IPS-15b (cell line): ENCODE results near the gene SRF.

Experiments
- H3K27me3 ChIP-seq: one replicate; pipeline ENCODE4 v1.6.1; 2013; ENCODE audit warnings: low read length; ENCODE audit not compliant: control insufficient read depth, insufficient read depth
- H3K36me3 ChIP-seq: one replicate; pipeline ENCODE4 v1.6.1; 2013; ENCODE audit warnings: low read length; ENCODE audit not compliant: control insufficient read depth, insufficient read depth
- H3K4me1 ChIP-seq: one replicate; pipeline ENCODE4 v1.6.1; 2013; ENCODE audit warnings: mild to moderate bottlenecking, low read length; ENCODE audit not compliant: control insufficient read depth, insufficient read depth
- H3K4me3 ChIP-seq: one replicate; pipeline ENCODE4 v1.5.1; 2013; ENCODE audit warnings: low read depth, low read length
- H3K9ac ChIP-seq: one replicate; pipeline ENCODE4 v1.6.1; 2013; ENCODE audit warnings: low read depth, mild to moderate bottlenecking, low read length
- H3K9me3 ChIP-seq: one replicate; pipeline ENCODE4 v1.6.1; 2013; ENCODE audit warnings: mild to moderate bottlenecking, low read length; ENCODE audit not compliant: control insufficient read depth, insufficient read depth

Gene SRF

DNA sequence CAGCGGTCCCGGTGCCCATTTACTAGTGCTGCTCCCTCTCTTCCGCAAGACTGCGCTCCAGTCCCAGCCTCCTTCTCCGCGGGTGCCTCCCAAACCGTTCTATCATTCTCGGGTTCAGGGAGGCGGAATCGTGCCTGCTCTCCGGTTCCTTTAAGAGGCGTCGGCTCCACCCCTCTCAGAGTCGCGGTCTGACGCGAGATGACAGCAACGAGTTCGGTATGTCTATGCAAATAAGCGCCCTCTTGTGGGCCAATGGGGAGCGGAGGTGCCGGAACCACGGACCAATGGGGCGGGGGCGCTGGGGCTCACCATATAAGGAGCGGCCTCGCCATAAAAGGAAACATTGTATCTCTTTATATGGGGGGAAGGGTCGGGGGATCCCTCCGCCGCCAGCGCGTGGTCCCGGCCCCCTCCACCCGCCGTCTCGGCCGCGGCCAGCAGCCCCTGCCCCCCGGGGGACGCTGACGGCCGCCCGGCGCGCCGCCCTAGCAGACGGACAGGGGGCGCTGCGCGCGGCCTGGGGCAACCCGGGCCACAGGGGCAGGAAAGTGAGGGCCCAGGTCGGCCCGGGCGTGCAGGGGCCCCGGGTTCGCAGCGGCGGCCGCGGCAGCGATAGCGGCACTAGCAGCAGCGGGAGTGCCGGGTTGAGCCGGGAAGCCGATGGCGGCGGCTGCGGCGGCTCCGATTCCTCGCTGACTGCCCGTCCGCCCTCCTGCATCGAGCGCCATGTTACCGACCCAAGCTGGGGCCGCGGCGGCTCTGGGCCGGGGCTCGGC is at the start of gene SRF:
SRF (plus strand) TSS at position 339 of the 776 bp plus-strand sequence; CDS start at position 727, 388 bp downstream.
- Histone ChIP-seq H3K36me3 (peaks cover 8% of the 10 kb centered on the region), H3K27me3 (peaks cover 10% of the 10 kb centered on the region), H3K4me3 (peak within 1 kb of the TSS; percentile 91), H3K9ac (peak within 1 kb of the TSS; percentile 67), H3K4me1 (peaks cover 10% of the 10 kb centered on the region), H3K9me3 (no peaks in the 10 kb centered on the region)

GRCh38 chr6:43122146-43122545 is 48.9 kb upstream of the SRF start:
- Histone ChIP-seq H3K27me3 (no peaks in the 10 kb centered on the region), H3K36me3 (no peaks in the 10 kb centered on the region), H3K4me1 (peaks cover 5% of the 10 kb centered on the region), H3K9me3 (no peaks in the 10 kb centered on the region), H3K9ac (no peak overlapping the region), H3K4me3 (no peak overlapping the region)

DNA sequence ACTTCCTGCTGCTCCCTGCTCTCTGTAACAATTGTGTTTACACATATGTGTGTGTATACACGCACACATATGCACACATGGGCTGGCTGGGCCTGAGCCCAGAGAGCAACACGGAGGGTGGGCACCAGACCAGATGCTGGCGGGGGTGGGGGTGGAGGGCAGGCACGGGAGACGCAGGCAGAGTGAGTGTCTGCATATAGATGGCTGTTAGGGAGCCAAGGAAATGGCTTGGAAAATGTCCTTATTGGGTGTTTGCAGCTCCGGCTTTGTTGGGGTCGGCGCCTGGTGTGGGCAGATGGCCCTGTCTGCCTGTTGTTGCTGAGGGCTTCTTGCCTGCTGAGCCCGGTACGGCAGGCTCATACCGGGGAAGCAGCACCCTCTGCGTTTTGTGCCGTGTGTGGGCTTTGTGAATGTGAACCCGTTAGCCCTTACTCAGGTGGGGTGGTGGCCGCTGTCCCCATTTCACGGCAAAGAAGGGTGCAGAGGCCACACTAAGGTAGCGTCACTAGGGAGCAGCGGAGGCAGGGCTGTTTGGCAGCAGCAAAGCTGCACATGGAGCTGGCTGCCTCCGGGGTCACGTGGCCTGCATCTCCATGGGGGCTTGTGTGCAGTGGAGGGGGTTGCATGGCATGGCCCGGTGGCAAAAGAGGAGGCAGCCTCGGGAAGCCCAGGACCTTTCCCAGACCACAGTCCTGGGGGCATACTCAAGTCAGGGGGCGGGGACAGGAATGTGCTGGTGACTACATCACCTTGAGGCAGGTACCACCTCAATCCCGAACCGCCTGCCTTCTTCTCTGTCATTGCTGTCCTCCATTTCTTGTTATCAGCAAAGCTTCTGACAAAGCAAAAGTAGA is 47.4 kb upstream of the SRF start:
- Histone ChIP-seq H3K36me3 (no peaks in the 10 kb centered on the region), H3K9ac (no peak overlapping the region), H3K4me3 (no peak overlapping the region), H3K4me1 (peaks cover 5% of the 10 kb centered on the region), H3K9me3 (no peaks in the 10 kb centered on the region), H3K27me3 (no peaks in the 10 kb centered on the region)

GRCh38 chr6:43124481-43124880 is 46.6 kb upstream of the SRF start:
- no peaks in the 10 kb centered on the region for H3K9me3 ChIP-seq
- H3K4me3 ChIP-seq, result no peak overlapping the region
- no peak overlapping the region for H3K9ac ChIP-seq
- H3K4me1 ChIP-seq, result peaks cover 5% of the 10 kb centered on the region
- H3K36me3 ChIP-seq, result no peaks in the 10 kb centered on the region
- H3K27me3 ChIP-seq, result no peaks in the 10 kb centered on the region

- Histone ChIP-seq H3K9ac (no peak overlapping the region), H3K27me3 (no peaks in the 10 kb centered on the region), H3K36me3 (no peaks in the 10 kb centered on the region), H3K4me1 (peaks cover 5% of the 10 kb centered on the region), H3K4me3 (no peak overlapping the region), H3K9me3 (no peaks in the 10 kb centered on the region)
These were observed 46.0 kb upstream of the SRF start for GRCh38 chr6:43125119-43125518.

- H3K9ac ChIP-seq, result no peak overlapping the region
- H3K9me3 ChIP-seq, result no peaks in the 10 kb centered on the region
- peaks cover 5% of the 10 kb centered on the region for H3K4me1 ChIP-seq
These were observed 45.5 kb upstream of the SRF start for GRCh38 chr6:43125555-43125954.

GRCh38 chr6:43127180-43127579 is 43.9 kb upstream of the SRF start:
- Histone ChIP-seq H3K4me3 (no peak overlapping the region), H3K36me3 (peaks cover 8% of the 10 kb centered on the region), H3K27me3 (no peaks in the 10 kb centered on the region), H3K9ac (no peak overlapping the region), H3K9me3 (no peaks in the 10 kb centered on the region), H3K4me1 (peaks cover 3% of the 10 kb centered on the region)

More at GRCh38 chr6:43125555-43125954, 45.5 kb upstream of the SRF start:
- no peaks in the 10 kb centered on the region for H3K36me3 ChIP-seq
- no peaks in the 10 kb centered on the region for H3K27me3 ChIP-seq
- no peak overlapping the region for H3K4me3 ChIP-seq

DNA sequence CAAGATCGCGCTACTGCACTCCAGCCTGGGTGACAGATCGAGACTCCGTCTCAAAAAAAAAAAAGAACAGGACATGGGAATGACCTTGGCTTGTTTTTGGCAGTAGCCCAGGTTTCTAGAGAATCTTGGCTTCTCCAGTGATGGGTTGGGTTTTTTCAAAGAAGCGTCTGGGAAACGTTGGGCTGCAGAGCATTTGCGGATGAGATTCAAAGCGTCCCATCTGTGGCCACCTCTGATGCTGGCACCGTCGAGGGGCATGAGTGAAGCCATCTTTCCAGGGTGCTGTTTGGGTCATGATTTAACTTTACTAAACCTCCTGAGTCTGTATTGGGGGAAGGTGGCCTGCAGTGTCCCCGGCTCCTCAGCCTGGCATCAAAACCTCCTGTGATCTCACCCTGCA is 43.2 kb upstream of the SRF start:
- Histone ChIP-seq H3K9ac (no peak overlapping the region), H3K4me1 (peaks cover 3% of the 10 kb centered on the region), H3K36me3 (peaks cover 14% of the 10 kb centered on the region), H3K4me3 (no peak overlapping the region), H3K27me3 (no peaks in the 10 kb centered on the region), H3K9me3 (no peaks in the 10 kb centered on the region)

DNA sequence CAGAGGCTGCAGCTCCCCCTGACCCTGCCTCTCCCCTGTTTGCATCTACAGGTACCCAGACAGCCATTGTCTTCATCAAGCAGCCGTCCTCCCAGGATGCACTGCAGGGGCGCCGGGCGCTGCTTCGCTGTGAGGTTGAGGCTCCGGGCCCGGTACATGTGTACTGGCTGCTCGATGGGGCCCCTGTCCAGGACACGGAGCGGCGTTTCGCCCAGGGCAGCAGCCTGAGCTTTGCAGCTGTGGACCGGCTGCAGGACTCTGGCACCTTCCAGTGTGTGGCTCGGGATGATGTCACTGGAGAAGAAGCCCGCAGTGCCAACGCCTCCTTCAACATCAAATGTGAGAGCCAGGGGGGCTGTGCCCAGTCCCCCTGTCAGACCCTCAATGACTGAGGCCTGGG is 42.1 kb upstream of the SRF start:
- Histone ChIP-seq H3K27me3 (no peaks in the 10 kb centered on the region), H3K9ac (peak overlapping the region; percentile 24), H3K36me3 (peaks cover 14% of the 10 kb centered on the region)

GRCh38 chr6:43129434-43130194 is 41.5 kb upstream of the SRF start:
- Histone ChIP-seq H3K36me3 (peaks cover 14% of the 10 kb centered on the region), H3K9ac (no peak overlapping the region), H3K9me3 (no peaks in the 10 kb centered on the region), H3K27me3 (no peaks in the 10 kb centered on the region), H3K4me1 (no peaks in the 10 kb centered on the region), H3K4me3 (no peak overlapping the region)

More for the DNA sequence above, 42.1 kb upstream of the SRF start:
- Histone ChIP-seq H3K9me3 (no peaks in the 10 kb centered on the region), H3K4me1 (no peaks in the 10 kb centered on the region), H3K4me3 (no peak overlapping the region)

DNA sequence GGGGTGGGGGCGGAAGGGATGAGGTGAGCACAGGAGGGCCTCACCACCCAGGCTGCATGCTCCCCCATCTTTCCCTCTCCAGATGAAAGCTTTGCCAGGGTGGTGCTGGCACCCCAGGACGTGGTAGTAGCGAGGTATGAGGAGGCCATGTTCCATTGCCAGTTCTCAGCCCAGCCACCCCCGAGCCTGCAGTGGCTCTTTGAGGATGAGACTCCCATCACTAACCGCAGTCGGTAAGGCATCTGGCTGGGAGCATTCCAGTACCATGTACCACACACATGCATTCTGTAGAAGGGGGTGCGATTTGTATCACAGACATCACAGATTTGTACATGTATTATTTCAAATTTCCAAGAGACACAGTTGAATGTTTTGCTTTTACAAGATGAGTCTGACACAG is 40.6 kb upstream of the SRF start:
- no peak overlapping the region for H3K4me3 ChIP-seq
- H3K36me3 ChIP-seq, result peaks cover 16% of the 10 kb centered on the region
- no peaks in the 10 kb centered on the region for H3K4me1 ChIP-seq

More for the DNA sequence above, 40.6 kb upstream of the SRF start:
- H3K9me3 ChIP-seq, result no peaks in the 10 kb centered on the region
- no peak overlapping the region for H3K9ac ChIP-seq
- H3K27me3 ChIP-seq, result no peaks in the 10 kb centered on the region
